ENCODE data around the gene HACD2.
"Not testable (repeated sequence)": the region's sequence is repeated elsewhere in the genome, so short reads cannot be mapped to it uniquely, and the experiment has no call there.

Gene HACD2

GRCh38 chr3:123526474-123526873 lies 58.4 kb downstream of the HACD2 start:
- DNase-seq = no peak

- DNase-seq = no peak
These were observed 59.4 kb downstream of the HACD2 start for GRCh38 chr3:123525433-123525832.

GRCh38 chr3:123524981-123525380 lies 59.9 kb downstream of the HACD2 start:
- no peak for DNase-seq

GRCh38 chr3:123523023-123523412 lies 61.8 kb downstream of the HACD2 start:
- DNase-seq = peak in 2 of 56 donors; percentile 18 to 21

GRCh38 chr3:123522320-123523022 lies 62.4 kb downstream of the HACD2 start:
- DNase-seq = peak in 1 of 56 donors; percentile 14

GRCh38 chr3:123521179-123521969 lies 63.5 kb downstream of the HACD2 start:
- no peak for DNase-seq

GRCh38 chr3:123520656-123521055 lies 64.2 kb downstream of the HACD2 start:
- DNase-seq = no peak

- DNase-seq = no peak
These were observed 65.9 kb downstream of the HACD2 start for GRCh38 chr3:123518892-123519485.

GRCh38 chr3:123511726-123512125 lies 73.1 kb downstream of the HACD2 start:
- DNase-seq = no peak

GRCh38 chr3:123511084-123511483 lies 73.8 kb downstream of the HACD2 start:
- DNase-seq = no peak

GRCh38 chr3:123508178-123508577 lies 76.7 kb downstream of the HACD2 start:
- peak in 16 of 56 donors; percentile 3 to 57 (median 18) for DNase-seq

GRCh38 chr3:123505820-123506219 lies 79.0 kb downstream of the HACD2 start:
- no peak for DNase-seq

GRCh38 chr3:123503203-123503602 lies 81.7 kb downstream of the HACD2 start:
- DNase-seq = no peak

- no peak for DNase-seq
These were observed 85.5 kb downstream of the HACD2 start for GRCh38 chr3:123499322-123499721.

- DNase-seq = no peak
These were observed 86.1 kb downstream of the HACD2 start for GRCh38 chr3:123498761-123499160.

- peak in 1 of 56 donors; percentile 8 for DNase-seq
These were observed 90.9 kb downstream of the HACD2 start for GRCh38 chr3:123493912-123494311.

GRCh38 chr3:123491966-123492587 lies 92.8 kb downstream of the HACD2 start:
- no peak for DNase-seq

GRCh38 chr3:123489400-123490004 lies 95.4 kb downstream of the HACD2 start:
- DNase-seq = peak in 51 of 56 donors; percentile 4 to 87 (median 54)

- no peak for DNase-seq
These were observed 96.1 kb downstream of the HACD2 start for GRCh38 chr3:123488645-123489347.

- DNase-seq = not testable (repeated sequence)
These were observed 97.8 kb downstream of the HACD2 start for GRCh38 chr3:123487063-123487462.

GRCh38 chr3:123486460-123486859 lies 98.4 kb downstream of the HACD2 start:
- no peak for DNase-seq
